Measurements from ENCODE around the gene XRCC3.

Gene XRCC3

DNA sequence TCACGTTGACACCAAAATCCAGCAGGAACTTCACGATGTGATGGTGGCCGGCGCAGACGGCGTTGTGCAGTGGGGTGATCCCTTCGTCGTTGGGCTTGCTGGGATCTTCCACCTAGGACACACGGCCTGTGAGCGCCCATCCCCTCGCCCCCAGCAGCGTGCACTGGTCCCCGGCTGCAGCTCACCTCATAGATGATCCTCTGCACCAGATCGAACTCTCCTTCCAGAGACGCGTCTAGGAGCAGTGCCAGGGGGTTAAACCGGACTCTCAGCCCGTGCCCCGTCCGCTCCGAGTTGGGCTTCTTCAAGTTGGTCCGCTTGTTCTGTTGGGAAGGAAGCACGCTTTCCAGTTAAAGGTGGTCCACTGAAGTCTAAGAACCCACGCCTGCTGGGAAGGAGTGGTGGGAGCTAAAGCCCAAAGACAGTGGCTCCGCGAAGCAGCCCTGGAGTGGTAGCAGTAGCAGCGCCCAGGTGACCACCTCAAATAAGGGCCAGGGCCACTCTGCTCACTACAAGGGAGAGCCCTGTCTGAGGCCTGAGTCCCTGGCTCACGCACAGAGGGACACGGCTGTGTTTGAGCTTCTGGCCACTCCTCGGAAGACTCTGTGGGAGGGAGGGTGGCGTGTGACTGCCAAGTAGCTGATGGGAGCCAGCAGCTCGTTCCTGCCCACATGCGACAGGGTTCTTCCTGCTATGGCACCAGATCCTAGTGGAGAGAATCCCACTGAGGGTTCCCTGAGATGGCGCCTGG, 23.6 kb upstream of the XRCC3 start:
- DNase-seq (ENCODE audit: low read depth), result no peak

DNA sequence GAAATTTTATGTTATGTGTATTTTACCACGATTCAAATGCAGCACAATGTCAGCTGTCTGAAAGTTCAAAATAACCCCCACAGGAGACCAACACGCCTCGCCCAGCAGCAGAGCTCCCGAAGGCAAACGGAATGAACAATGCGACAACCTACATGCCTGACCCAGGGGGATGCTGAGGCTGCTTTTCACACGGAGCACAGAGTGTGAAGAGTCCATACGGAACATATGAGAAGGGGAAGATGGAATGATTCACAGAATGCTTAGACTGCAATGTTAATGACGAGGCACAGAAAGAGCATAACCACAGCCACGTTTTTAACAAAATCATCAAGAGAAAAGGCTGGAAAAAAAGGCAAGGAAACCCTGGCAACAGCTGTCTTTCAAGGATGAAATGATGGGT, 22.9 kb upstream of the XRCC3 start:
- no peak for DNase-seq (ENCODE audit: low read depth)

DNA sequence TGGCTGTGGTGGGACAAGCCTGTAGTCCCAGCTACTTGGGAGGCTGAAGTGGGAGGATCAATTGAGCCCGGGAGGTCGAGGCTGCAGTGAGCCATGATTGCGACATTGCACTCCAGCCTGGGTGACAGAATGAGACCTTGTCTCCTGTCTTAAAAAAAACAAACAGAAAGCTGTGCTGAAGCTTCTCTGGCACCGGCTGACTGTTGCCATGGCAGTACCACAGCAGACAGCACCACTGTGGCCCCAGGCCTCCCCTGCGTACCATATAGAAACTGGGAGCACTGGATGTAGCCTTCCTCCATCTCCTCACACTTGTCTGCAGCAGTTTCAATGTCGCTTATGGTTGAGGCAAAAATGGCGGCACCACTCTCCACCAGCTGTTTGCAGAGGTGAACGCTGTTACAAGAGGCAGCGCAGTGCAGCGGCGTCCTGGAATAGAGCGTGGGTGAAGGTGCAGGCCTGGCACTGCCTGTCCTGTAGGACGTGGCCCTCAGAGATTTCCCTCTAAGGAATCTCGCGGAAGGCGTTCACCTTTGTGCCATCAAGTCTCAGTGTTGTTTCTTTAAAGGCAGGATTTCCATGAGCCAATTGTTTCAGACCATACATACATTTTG, 22.3 kb upstream of the XRCC3 start:
- no peak for DNase-seq (ENCODE audit: low read depth)

DNA sequence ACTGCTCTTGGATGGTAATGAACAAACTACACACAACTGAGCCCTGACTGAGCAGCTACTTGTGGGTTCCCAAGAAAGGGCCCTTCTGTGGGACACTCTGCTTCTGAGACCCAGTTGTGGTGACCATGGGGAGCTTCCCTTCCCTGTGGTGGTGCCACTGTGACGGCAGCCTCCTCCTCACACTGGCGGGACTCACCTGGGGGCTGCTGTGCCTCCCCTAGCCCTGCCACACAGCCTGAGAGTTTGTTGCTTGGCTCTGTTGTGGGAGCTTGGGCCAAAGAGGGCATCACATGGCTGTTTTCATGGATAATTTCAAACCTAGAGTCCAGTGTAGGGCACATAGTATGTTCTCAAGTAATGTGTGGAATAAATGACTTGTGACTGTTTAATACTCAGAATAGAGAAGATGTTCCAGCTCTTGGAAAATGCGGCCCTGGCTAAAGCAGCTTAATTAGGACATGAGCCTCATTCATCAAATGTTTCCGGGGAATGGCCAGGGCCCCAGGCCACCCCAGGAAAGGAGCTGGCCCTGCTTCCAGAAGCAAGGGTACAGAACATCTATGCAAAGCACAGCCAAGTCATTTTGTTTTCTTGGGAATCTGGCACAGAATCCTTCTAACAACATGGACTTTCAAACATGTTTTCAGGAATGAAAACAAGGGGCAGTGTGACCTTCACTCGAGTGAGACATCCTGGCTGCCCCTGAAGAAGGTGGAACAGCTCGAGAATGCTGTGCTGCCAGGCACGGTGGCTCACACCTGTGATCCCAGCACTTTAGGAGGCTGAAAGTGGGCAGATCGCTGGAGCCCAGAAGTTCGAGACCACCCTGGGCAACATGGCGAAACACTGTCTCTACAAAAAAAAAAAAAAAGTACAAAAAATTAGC, 21.5 kb upstream of the XRCC3 start:
- no peak for DNase-seq (ENCODE audit: low read depth)

DNA sequence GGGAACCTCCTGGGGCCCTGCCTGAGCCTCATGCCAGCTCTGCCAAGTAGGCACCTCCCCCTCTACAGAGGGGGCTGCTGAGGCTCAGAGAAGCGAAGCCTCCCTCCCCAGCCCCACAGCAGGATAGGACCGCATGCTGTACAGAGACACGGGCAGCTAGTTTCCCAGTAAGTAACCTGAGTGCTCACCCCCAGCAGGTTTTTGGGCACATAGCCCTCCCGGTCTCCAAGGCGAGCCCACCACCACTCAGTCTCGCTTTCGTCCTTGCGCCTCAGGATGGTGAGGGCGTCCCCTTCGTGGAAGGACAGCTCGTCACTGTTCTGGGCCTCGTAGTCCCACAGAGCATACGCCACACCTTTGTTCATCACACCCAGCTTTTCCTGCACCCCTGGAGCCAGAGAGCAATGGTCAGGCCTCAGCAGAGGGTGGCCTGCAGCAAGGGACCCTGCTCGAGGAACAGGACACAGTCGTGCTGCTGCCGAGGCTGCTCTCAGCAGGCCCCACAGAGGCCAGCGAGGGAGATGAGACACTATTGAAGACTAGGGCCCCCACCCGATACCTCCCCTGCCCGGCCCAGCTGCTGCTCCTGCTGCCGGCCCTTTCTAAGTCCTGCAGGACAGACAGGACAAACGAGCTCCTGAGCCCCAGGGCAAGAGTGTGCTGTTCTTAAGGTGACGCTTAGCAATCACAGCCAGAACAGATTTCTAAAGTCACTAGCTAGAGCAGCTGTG, 20.7 kb upstream of the XRCC3 start:
- DNase-seq (ENCODE audit: low read depth), result no peak

DNA sequence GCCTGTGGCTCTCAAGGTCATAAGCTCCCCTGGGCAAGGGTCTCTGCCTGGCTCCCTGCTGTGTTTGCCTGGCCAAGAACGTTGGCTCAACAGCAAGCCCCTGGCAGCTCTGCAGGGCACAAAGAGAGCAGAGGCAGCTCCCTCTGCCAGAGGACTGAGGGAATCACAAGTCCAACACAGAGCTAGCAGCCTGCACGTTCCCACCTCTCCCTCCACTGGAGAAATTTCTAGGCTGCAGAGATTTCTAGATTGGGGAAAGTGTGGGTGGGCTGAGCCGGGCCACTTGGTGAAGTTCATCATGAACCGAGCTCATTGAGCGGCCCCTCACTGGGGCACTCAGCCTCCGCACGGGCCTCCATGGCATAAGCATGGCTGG, 20.2 kb upstream of the XRCC3 start:
- no peak for DNase-seq (ENCODE audit: low read depth)

DNA sequence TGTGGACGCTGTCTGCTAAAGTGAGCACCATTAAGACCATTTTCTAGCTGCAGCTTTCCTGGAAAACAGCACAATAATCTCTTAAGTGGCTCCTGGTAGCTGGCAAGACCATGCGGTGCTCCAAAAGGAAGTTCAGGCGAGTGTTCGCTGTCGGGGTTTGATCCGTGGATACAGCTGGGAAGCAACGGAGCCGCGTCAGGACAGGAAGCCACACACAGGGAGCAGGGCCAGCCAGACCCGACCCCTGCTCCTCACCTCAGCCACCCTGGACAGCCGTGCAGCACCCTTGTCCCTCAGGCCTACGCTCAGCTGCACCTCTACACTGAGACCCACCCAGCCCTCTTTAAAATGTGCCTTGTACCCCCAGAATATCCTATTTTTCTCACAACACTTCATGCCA, 19.8 kb upstream of the XRCC3 start:
- no peak for DNase-seq (ENCODE audit: low read depth)

DNA sequence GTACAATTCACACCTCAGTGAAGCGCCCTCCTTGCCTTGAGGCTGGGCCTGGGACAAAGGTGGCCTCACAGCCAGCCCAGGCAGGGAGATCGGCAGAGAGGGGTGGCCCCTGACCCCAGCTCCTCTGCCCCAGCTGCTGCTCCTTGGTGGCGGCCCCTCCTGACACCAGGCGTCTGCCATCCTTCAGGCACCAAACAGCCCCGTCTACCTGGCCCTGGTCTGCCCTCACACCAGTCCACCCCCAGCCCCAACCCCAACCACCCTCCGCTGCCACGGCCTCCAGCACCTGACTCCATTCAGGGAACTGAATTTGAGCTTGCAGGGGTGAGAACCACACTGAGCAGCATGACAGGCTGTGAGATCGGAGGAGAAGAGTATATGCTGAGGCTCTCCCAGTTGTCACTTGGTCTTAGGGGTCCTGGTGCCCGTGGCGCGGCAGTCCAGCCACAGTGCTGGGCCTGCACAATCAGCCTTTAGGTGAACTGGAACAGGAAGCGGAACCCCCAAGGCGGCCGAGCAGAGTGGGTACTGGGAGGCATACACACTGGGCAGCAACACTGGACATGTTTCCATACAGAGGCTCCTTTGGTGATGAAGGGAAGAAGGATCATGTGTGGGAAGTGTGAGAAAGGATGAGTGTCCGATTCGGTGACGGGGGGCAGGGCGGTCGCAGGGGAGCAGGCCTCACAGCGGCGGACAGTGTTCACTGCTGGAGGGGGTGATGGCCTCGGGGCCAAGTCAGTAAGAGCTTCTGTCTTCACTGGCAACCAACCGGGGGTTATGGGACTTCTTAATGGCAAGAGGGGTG, 19.0 kb upstream of the XRCC3 start:
- DNase-seq (ENCODE audit: low read depth), result no peak

DNA sequence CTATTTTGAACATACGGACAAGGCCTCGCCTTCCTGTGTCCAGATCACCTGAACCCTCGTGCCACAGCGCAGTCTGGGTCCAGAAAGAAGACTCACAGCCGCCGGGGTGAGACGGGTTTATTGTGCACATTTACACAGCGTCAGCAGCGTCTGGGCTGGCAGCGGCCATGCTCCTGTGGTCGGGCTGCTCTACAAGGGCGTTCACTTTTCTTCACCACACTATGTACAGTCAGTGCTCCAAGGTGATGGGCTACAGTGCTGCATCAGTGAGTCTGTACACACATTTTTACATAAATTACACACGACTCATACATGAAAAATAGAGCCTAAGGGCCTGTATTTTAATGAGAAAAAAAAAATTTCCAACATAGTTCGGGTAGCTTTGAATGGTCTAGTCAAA, 18.4 kb upstream of the XRCC3 start:
- no peak for DNase-seq (ENCODE audit: low read depth)

DNA sequence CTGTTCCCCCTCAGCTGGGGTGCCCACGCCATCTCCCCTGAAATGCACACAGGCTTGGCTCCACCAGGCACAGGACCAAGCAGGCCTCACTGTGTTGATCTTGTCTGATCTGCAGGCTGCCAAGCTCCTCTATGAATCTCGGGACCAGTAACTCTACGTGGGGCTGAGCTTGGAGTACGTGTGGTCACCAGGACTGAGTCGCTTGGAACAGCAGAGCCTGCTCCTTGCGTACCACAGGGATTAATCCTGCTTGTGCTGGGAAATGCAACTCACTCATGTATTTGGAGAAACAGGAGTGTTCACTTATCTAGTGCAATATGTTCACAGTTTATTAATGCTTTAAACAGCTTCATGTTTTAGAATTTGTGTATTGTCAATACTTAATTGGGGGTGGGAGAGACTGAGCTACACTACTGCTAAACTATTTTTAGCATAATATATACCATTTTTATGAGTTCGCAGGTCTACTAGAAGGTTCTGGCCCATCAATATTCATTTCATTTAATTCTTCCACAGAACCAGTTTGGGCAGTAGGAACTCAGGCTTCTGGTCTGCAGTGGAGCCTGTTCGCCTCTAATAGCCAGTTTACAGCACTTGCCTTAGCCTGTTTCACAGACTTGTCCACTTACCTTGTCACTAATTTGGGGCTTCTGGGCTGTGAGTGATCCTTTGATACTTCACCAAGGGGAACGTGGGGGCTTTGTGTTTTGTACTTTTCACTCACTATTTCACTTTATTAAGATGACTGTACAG, 17.8 kb upstream of the XRCC3 start:
- DNase-seq (ENCODE audit: low read depth), result no peak

DNA sequence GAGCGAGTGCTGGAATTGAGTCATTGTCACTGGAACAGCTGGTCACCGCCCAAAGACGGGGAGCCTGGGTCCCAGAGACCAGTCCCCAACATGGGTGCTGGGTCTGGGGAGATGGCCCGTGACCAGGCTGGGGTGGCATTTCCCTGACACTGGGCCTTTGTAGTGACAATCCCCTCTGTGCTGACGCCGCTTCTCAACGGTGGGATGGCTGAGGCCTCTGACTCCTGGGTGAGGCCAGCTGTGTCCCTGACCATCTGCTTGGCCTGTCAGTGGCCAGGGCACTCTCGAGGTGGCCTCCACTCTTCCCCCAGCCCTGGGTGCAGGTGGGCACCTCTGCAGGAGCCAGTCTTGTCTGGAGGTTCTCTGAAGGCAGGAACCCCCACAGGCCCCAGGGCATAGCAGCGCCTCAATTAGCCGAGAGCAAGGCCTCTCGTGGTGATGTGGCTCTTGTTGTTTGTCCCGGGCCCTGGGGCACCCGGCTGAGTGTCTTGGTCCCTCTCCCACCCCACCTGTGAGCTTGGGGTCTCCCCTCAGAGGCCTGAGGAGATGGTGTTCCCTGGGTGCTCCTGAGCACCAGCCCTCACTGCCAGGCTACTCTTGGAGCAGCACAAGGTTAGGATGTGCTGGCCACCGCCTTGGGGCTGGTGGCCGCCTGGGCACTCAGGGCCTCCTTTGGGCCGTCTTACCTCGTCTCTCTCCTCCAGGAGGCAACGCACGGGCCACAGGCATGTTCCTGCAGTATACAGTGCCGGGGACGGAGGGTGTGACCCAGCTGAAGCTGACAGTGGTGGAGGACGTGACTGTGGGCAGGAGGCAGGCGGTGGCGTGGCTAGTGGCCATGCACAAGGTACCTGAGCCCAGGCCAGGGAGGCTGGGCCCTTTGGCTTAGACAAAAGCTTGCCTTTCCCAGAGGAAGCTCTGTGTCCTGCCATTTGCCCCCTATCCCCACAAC, 16.9 kb upstream of the XRCC3 start:
- no peak for DNase-seq (ENCODE audit: low read depth)

DNA sequence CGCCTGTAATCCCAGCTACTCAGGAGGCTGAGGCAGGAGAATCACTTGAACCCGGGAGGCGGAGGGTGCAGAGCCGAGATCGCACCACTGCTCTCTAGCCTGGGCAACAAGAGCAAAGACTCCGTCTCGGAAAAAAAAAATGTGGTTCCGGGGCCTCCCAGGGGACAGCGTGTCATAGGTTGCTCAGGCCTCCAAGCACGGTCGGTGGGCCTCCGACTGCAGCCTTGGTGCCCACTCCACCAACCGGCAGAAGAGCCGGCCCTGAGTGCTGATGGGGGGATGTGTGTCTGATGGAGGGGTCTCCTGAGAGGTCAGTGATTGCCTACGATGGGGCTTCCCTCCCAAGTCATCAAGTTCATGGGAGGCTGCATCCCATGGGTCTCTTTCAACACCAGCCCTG, 16.2 kb upstream of the XRCC3 start:
- no peak for DNase-seq (ENCODE audit: low read depth)

DNA sequence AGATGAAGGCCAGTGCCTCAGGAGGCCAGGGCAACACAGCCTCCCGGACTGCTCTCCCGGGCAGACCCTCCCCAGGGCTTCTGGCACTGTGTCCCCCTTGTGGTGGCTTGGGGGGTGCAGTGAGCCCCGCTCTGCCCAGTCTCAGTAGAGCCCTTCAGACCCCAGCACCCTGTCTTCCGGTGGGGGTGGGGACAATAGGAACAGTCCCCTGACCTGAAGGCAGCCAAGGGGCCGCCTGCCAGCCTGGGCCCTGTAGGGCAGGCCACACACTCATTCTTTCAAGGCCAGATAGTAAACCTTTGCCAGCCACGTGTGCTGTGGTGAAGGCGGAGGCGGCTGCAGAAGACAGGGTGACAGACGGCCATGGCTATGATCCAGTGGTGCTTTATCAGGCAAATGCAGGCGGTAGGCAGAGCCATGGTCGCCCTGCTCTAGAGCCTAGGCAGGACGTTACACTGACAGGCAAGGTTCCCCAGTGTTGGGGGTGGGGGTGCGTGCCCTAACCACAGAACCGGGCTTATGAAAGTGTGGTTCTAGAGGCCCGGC, 15.3 kb upstream of the XRCC3 start:
- DNase-seq (ENCODE audit: low read depth), result no peak

DNA sequence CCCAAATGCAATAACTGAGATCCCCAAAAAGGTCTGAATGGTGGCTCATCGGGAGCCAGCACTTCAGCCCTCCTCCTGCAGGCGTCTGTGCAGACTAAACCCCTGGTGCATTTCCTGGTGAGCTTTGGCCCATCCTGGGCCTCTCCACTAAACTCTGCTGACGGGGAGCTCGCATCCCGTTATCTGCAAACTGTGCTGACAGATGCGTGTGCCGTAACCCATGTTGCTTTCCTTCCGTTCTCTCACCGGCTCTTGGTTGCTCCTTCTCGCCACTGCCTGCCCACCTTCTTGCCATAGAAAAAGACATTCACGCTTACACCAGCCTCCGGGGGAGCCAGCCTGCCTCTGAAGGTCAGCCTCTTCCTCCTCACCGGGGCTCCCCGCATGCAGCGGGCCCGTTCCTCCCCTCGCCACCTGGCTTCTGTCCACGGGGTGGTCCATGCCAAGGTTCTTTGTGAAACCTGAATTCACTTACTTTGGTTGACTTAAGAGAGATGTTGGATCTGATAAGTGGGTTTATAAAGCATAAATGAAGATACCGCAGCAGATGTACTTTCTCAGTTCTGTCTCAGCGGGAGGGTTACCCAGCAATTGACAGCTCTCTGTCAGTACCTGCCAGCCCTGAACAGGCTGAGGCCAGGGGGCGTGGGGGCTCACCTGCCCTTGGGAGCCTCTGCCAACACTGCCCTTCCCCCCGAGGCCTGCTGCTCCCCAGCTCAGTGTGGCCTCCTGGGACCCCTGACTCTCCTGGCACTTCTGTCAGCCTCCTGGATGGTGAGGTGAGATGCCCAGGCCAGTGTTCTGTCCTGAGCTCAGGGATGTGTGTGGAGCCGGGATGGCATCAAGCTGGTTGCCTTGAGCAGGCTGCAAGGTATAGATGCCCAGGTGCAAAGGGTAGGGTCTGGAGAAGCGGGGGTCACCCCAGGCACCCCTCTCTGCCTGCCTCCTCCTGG, 14.5 kb upstream of the XRCC3 start:
- no peak for DNase-seq (ENCODE audit: low read depth)

DNA sequence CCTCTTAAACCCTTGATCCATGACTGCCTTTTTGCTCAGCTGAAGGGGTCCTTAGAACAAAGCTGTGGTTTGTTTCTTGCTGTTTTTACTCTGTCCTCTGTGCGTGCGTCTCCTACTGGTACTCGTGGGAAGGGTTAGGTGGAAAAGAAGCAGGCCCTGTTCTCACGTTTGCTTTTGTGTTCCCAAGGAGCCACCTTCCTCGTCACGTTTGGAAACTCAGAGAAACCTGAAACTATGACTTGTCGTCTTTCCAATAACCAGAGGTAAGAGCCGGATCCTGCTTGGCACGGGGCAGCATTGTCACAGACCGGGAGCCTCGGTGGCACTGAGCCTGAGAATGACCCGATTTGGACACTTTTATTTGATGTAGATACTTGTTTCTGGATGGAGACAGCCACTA, 13.5 kb upstream of the XRCC3 start:
- DNase-seq (ENCODE audit: low read depth), result no peak

DNA sequence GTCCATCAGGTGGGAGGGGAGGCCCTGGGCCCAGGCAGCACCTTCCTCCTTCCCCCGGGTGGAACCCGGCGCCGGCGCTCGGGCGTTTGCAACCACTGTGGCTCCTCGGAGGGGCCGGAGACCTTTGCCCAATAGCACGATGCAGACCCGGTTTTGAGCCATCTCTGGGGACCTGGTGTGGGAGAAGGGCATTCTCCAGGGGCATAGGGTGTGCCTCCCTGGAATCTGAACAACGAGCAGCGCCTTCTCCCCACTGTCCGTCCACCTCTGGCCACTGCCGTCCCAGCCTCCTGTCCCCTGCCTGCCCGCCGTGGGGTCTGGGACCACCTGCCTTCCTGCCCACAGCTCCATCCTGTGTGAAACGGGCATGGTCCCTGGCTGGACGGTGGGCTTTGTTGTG, 12.9 kb upstream of the XRCC3 start:
- DNase-seq (ENCODE audit: low read depth), result no peak

DNA sequence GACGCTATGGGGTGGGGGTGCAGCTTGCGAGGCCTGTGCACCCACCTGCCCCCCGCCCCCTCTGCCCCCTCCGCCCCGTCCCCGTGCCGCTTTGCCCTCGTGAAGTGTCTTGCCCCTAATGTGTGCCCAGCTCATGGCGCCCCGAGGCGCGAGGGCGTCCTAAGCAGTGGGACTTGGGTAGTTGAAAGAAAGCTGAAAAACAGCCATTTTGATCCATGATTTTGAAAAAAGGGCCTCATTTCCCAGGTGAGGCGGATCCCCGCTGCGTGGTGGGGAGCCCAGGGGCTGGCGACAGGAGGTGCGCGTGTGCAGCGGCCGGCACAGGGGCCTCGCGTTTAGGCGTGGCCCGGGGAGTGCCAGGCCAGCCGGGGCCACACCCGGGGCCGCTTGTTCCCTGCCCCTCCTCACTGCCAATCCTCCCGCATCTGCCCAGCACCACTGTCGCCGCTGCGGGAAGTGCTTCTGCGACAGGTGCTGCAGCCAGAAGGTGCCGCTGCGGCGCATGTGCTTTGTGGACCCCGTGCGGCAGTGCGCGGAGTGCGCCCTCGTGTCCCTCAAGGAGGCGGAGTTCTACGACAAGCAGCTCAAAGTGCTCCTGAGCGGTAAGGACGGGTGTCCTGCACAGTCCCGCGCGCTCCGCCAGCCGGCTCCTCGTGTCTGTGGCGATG, 12.2 kb upstream of the XRCC3 start:
- DNase-seq (ENCODE audit: low read depth), result no peak

DNA sequence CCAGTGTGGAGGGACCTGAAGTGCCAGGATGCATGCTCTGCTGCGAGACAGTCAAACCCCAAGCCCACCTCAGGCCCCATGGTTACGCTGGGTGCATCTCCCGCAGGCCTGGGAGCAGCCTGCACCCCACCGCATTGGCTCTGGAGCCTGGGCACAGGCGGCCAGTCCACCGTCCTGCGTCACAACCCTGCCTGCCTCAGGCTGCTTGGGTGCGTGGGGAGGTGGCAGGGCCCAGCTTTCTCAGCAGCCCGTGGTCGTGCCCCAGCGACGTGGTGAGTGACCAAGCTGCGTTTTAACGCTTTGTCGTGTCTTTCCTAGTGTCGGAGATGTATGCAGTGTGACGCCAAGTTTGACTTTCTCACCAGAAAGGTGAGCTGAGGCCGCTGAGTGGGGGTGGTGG, 11.2 kb upstream of the XRCC3 start:
- DNase-seq (ENCODE audit: low read depth), result no peak

Data from stimulated activated CD8-positive, alpha-beta memory T cell treated with anti-CD3 and anti-CD28 coated beads, Interleukin-15, amount 100 ng/mL, for 24 hours (primary cell).